Adrenal gland (tissue), 5 donors: ENCODE data around the gene ARHGAP8.

Experiments
- POLR2A ChIP-seq, 2 donors: fragments of 450-650 bp; IDR thresholded peaks; one replicate each; pipeline ENCODE4 v1.6.1; 2017; ENCODE audit warnings: antibody characterized with exemption in 2 of 2, mild to moderate bottlenecking in 2 of 2, moderate library complexity in 1 of 2
- TF ChIP-seq, protein P1 (sequence below), 6 experiments: fragments of 450-650 bp in 4 of 6; fragments of 200-600 bp in 2 of 6; sonication (generic) in 1 of 6; IDR thresholded peaks; 1 replicate in 5 of 6; 2 replicates in 1 of 6; pipeline versions ENCODE4 v1.5.1 to v1.8.0; 2016 to 2021; ENCODE audit warnings: antibody characterized with exemption in 6 of 6, mild to moderate bottlenecking in 2 of 6, moderate library complexity in 1 of 6
- donor health status: DM: no; HTN: no; CAD: no.

DNA sequence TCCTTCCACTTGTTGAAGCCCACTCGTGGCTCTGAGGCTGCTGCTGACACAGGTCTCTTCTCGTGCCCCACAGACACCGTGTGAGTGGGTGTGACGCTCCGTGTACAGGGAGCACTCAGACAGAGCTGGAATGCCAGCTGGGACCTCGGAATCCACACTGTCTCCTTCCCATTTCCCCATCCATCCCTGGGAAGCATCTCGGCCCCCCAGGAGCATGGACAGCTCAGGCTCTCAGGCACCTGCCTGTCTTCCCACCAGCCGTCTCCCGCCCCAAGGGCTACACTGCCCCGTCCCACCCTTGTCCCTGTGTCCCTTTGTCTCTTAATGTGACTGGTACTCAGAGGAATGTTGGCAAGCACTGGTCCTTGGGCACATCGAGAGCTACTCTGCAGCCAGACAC lies 63.8 kb downstream of the ARHGAP8 start:
- TF ChIP-seq, protein P1, sequence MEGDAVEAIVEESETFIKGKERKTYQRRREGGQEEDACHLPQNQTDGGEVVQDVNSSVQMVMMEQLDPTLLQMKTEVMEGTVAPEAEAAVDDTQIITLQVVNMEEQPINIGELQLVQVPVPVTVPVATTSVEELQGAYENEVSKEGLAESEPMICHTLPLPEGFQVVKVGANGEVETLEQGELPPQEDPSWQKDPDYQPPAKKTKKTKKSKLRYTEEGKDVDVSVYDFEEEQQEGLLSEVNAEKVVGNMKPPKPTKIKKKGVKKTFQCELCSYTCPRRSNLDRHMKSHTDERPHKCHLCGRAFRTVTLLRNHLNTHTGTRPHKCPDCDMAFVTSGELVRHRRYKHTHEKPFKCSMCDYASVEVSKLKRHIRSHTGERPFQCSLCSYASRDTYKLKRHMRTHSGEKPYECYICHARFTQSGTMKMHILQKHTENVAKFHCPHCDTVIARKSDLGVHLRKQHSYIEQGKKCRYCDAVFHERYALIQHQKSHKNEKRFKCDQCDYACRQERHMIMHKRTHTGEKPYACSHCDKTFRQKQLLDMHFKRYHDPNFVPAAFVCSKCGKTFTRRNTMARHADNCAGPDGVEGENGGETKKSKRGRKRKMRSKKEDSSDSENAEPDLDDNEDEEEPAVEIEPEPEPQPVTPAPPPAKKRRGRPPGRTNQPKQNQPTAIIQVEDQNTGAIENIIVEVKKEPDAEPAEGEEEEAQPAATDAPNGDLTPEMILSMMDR (IDR thresholded peaks at IDR 0.05), result no peak
- no peak for TF ChIP-seq POLR2A (IDR thresholded peaks at IDR 0.05)
